ENCODE results near the gene PDSS1.

PDSS1 gene

DNA sequence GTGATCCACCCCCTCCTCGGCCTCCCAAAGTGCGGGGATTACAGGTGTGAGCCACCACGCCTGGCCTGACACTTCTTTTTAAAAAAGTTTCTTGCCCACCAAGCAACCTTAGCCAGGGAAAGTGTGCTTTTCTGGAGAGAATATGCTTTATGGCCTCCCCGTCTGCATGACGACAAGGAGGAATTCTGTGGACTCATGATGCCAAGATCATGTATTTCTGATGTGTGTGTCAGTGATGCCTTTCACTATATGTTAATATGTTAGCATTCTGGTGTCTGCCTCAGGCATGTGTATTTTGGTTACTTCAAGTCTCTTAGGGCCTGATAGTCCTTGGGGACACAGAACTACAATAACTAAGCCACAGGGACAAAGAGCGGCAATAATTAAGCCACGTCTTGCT, 2.1 kb downstream of the PDSS1 start:
- no peak for DNase-seq (ENCODE audit: low spot score)

- DNase-seq (ENCODE audit: low spot score), result no peak
These were observed 3.6 kb downstream of the PDSS1 start for GRCh38 chr10:26700884-26701630.

DNA sequence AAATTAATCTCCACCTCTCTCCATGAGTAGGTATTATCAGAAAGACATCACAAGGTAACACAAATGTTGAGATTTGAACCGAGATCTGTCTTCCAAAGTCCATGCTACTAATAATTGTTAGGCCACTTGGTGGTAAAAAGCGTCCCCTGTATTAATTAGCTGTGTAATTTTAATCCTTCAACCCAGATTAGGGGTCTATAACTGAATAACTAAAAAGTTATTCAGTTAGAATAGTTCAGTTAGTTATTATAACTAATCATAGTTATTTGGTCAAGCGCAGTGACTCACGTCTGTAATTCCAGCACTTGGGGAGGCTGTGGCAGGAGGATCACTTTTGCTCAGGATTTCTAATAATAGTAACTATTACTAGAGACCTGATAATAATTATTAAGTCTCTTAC, 5.6 kb downstream of the PDSS1 start:
- no peak for DNase-seq (ENCODE audit: low spot score)

DNA sequence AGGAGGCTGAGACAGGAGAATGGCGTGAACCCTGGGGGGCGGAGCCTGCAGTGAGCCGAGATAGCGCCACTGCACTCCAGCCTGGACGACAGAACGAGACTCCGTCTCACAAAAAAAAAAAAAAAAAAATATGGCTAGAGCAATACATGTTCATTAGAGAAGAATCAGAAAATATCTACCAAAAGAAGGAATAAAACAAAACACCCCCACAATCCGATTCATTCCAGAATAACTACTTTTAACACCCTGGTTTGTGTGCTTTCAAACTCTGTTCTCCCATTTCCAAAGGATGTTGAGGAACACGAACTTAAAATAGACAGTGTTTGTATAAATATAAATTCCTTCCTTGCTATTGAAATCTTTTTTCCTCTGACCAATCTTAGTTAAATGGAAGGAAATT, 6.5 kb downstream of the PDSS1 start:
- no peak for DNase-seq (ENCODE audit: low spot score)

GRCh38 chr10:26706206-26706605, 8.7 kb downstream of the PDSS1 start:
- no peak for DNase-seq (ENCODE audit: low spot score)

- DNase-seq (ENCODE audit: low spot score), result no peak
These were observed 9.4 kb downstream of the PDSS1 start for GRCh38 chr10:26706936-26707335.

DNA sequence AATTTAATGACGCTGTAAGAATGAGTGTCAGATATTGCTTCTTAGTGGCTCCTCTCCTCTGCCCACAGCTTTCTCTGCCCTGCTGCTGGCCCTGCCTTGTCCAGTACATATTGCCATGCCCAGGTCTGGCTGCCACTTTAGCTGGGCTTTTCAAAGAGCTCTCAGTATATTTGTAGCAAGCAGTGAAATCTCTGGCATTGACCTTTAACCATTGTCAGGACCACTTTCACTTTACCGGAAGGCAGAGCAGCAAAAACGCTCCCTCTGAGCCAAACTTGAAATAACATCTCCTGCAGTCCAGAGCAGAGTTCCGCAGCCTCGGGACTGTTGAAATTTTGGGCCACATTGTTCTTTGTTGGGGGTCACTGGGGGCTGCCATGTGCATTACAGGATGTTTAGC, 13.8 kb downstream of the PDSS1 start:
- no peak for DNase-seq (ENCODE audit: low spot score)

GRCh38 chr10:26714415-26715136, 17.1 kb downstream of the PDSS1 start:
- DNase-seq (ENCODE audit: low spot score), result no peak

GRCh38 chr10:26715137-26715487, 17.6 kb downstream of the PDSS1 start:
- DNase-seq (ENCODE audit: low spot score), result no peak

DNA sequence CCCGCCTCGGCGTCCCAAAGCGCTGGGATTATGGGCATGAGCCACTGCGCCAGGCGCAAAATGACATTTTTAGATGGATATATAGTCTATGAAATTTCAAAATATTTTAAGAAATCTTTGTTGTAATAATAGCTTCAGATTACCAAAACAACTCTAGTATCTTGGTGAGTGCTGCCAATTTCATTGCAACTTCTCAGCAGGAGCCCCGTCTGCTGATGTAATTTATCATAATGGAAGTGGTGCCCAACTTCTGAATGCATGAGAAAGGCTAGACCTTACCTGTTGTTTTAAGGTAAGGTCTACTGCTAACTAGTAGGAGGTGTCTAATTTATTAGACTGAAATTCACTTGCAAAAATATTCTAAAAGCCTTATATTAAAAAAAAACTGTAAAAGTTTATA, 20.0 kb downstream of the PDSS1 start:
- no peak for DNase-seq (ENCODE audit: low spot score)

DNA sequence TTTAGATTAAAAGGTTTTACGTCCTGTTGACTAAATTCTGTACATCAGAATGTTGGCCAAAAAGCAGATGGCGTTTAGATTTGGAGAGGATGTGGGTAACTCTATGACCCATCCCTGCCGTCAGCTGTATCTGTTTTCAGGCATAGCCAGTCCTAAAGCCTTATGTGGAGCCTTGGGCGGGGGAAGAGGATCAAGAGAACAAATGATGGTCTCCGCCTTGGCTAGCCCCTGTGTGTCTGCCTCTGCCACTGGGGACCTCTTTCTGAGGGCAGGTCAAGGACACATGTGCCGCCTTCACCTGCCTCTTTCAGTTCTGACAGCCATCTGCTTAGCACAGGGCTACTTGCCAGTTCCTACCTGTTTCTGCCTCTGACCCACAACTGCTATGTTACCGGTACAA, 24.1 kb downstream of the PDSS1 start:
- no peak for DNase-seq (ENCODE audit: low spot score)

DNA sequence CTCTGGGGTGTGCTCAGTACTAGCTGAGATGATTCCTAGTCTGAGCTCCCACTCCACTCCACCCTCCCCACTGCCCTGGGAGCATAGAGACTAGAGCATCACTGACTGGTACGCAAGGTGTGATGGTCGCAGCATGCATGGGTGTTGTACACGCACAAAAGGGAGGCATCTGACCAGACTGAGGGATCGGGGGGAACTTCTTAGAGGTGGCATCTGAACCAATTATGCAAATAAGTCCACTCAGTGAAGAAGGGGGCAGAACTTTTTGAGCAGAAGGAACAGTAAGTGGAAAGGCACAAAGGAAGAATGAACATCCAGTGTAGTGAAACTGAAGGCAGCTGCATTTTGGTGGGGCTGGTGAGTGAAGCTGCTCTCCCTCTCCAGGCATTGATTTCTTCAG, 25.5 kb downstream of the PDSS1 start:
- no peak for DNase-seq (ENCODE audit: low spot score)

- DNase-seq (ENCODE audit: low spot score), result peak; percentile 54
These were observed 28.6 kb downstream of the PDSS1 start for GRCh38 chr10:26725837-26726727.

DNA sequence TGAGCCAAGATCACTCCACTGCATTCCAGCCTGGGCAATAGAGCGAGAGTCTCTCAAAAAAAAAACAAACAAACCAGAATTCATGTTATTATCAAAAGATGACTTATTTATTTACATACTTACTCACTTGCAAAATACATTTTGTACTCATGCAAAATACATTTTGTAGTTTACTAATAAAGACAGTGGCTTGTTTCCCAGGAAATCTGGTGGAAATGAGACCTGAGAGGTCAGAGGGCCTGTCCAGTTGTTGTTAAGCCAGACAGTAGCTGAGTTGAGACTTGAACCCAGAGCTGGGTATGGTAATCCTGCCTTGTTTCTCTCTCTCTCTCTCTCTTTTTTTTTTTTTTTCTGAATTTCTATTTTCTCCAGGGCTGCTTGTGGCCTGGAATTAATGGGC, 29.5 kb downstream of the PDSS1 start:
- no peak for DNase-seq (ENCODE audit: low spot score)

DNA sequence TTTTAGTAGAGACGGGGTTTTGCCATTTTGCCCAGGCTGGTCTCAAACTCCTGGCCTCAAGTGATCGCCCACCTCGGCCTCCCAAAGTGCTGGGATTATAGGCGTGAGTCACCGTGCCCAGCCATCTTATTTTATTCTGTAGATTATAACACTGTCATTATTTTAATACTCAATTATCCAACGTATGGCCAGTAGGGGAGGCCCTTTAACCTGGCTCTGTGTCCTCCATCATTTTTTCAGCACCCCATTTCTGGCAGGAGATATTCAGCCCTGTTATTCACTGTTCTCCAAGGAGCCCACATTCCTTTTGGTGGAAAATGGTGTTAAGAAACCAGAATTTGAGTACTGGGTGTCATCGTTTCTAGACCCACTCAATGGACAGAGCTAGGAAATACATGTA, 31.5 kb downstream of the PDSS1 start:
- DNase-seq (ENCODE audit: low spot score), result no peak

DNA sequence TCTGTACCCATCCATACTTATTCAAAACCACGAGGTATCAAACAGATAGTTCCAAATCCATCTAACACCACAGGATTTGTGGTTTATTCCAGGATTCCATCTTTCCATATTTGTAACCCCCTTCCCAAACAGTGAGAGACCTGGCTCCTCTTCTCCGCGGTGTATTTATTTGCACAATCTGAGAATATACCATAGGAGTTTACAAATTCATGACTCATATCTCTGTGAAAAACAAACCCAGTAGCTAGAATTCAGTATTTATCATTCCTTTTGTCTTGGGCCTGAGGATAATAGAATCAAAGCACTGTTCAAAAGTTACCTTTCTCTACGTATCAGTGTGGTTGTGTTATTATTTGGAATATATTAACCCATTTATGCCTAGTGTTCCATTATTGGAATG, 31.9 kb downstream of the PDSS1 start:
- no peak for DNase-seq (ENCODE audit: low spot score)

DNA sequence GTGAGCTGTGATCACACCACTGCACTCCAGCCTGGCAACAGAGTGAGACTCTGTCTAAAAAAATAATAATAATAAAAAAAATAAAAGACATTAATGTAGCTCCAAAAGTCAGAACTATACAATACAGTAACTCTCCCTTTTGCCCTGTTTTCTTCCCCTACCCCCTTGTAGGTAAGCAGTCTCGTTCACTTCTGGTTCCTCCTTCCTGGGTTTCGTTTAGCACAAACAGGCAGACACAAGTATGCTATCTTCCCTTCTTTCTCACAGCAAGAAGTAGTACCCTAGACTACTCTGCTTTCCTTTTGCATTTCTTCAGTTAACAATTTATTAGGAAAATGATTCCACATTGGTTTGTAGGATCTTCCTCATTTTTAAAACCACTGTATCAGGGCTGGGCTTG, 33.1 kb downstream of the PDSS1 start:
- DNase-seq (ENCODE audit: low spot score), result no peak

- no peak for DNase-seq (ENCODE audit: low spot score)
These were observed 36.5 kb downstream of the PDSS1 start for GRCh38 chr10:26733750-26734568.

DNA sequence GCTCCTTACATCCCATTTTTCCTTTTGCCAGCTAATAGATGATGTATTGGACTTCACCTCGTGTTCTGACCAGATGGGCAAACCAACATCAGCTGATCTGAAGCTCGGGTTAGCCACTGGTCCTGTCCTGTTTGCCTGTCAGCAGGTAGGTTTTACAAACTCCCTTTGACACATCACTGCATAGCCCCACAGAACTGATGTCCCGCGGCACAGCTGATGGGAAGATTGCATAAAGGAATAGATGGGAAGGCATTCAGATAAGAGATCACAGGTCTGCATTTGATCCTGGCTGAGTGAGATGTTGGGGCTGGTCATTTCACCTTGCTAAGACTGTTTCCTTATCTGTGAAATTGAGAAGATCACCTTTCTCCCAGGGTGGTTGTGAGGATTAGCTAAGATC, 37.9 kb downstream of the PDSS1 start:
- DNase-seq (ENCODE audit: low spot score), result no peak

DNA sequence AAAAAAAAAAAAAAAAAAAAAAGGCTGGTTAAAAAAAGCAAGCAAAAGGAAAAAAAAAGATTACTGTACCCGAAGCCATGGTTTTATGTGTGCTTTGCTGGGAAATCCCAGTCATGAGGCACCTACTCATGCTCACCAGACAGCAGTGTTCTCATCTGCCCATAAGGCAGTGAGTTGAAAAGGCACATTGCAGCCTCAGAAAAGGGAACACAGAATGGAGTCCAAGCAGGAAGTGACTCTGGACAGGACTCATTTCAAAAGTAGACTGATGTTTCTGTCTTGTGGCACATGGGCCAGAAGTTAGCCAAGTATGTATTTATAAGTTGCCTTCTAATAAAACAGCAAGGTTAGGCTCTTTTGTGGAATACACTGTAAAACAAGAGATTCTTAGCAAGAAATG, 40.2 kb downstream of the PDSS1 start:
- no peak for DNase-seq (ENCODE audit: low spot score)

DNA sequence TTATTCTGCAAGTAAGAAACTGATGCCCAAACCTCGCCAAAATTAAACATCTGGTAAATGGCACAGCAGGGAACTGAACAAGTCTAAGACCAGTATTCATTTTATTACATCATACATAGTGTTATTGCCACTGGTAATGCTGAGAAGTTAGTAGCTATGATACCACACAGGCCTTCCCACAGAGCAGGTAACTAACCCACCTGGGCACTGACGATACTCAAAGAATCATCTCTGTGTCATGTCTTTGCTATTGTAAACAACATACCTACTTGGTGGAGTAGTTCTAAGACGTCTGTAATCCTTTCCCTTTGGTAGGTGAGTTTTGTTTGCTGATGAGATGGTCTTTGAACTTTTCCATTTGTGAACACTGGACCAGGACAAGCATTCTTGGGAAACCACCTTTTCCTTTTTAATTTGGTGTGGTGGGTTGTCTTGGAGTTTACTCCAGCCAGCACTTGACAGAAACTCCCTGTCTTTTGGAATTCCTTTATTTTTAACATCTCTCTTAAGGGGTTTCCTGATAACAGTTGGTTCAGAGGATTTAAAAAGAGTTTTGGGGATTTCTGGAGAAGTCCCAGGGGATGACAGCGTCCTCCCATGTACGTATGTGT, 40.9 kb downstream of the PDSS1 start:
- no peak for DNase-seq (ENCODE audit: low spot score)

Measured in hepatic stellate cell (primary cell).